ENCODE results near the gene CYLD.
A peak's percentile ranks its signal among the peaks of the same experiment; 100 is the strongest.

CYLD gene

GRCh38 chr16:50741781-50742575 is at the start of gene CYLD:
Gene CYLD (plus strand): TSS chr16:50742086. CDS start chr16:50749699, 7,613 bp downstream.
- peak; percentile 97 for FAIRE-seq

- no peak for FAIRE-seq
Observed at GRCh38 chr16:50692644-50692998, 49.3 kb upstream of the CYLD start.

GRCh38 chr16:50692999-50693781 is 48.7 kb upstream of the CYLD start, which contains the start of gene NOD2:
Gene NOD2 (plus strand): TSS chr16:50693606. CDS start chr16:50699496, 5,890 bp downstream.
- no peak for FAIRE-seq

- FAIRE-seq, result no peak
Observed at GRCh38 chr16:50694206-50694605, 47.7 kb upstream of the CYLD start.

GRCh38 chr16:50695017-50696000 is 46.6 kb upstream of the CYLD start:
- no peak for FAIRE-seq

- no peak for FAIRE-seq
Observed at GRCh38 chr16:50696126-50696525, 45.8 kb upstream of the CYLD start.

- FAIRE-seq, result no peak
Observed at GRCh38 chr16:50696575-50697420, 45.1 kb upstream of the CYLD start.

- no peak for FAIRE-seq
Observed at GRCh38 chr16:50697421-50697715, 44.5 kb upstream of the CYLD start.

GRCh38 chr16:50697881-50698767 is 43.8 kb upstream of the CYLD start:
- FAIRE-seq, result no peak

- FAIRE-seq, result no peak
Observed at GRCh38 chr16:50699326-50700159, 42.3 kb upstream of the CYLD start.

GRCh38 chr16:50702725-50703124 is 39.2 kb upstream of the CYLD start:
- FAIRE-seq, result no peak

- FAIRE-seq, result no peak
Observed at GRCh38 chr16:50704245-50704644, 37.6 kb upstream of the CYLD start.

GRCh38 chr16:50705436-50706110 is 36.3 kb upstream of the CYLD start:
- FAIRE-seq, result no peak

- no peak for FAIRE-seq
Observed at GRCh38 chr16:50706250-50706649, 35.6 kb upstream of the CYLD start.

GRCh38 chr16:50708373-50709060 is 33.4 kb upstream of the CYLD start:
- FAIRE-seq, result no peak

- FAIRE-seq, result no peak
Observed at GRCh38 chr16:50709061-50709684, 32.7 kb upstream of the CYLD start.

GRCh38 chr16:50709980-50710379 is 31.9 kb upstream of the CYLD start:
- no peak for FAIRE-seq

GRCh38 chr16:50711040-50711439 is 30.8 kb upstream of the CYLD start:
- no peak for FAIRE-seq
